Progenitor cell of endocrine pancreas (in vitro differentiated cells): ENCODE data around the gene SRF. TPM values are rescaled to one million over a fixed set of nuclear protein-coding genes. Genes with fewer than 3 reads are reported as not detected.

Source experiments
- DNase-seq: peaks from one replicate; pipeline ENCODE4 v3.0.0; 2021; ENCODE audit warnings: low spot score; ENCODE audit not compliant: unreplicated experiment
- H3K27ac Mint-ChIP-seq: 2 replicates; pipeline ENCODE4 v1.8.0; 2021; ENCODE audit warnings: mild to moderate bottlenecking, moderate library complexity, mixed read lengths
- H3K27me3 Mint-ChIP-seq: 2 replicates; pipeline ENCODE4 v1.8.0; 2021; ENCODE audit warnings: mixed read lengths
- H3K36me3 Mint-ChIP-seq: 2 replicates; pipeline ENCODE4 v1.8.0; 2022; ENCODE audit warnings: mixed read lengths; ENCODE audit not compliant: insufficient read depth
- H3K4me1 Mint-ChIP-seq: 2 replicates; pipeline ENCODE4 v1.8.0; 2021; ENCODE audit warnings: low read depth, mixed read lengths
- H3K4me3 Mint-ChIP-seq: 2 replicates; pipeline ENCODE4 v1.8.0; 2021; ENCODE audit warnings: low read depth, mild to moderate bottlenecking, moderate library complexity, mixed read lengths
- H3K9me3 Mint-ChIP-seq: 2 replicates; pipeline ENCODE4 v1.8.0; 2021; ENCODE audit warnings: low read depth, mixed read lengths
- total RNA-seq: library from RNA; stranded (reverse); gene quantifications from 2 replicates; pipeline ENCODE4 v1.2.1, GENCODE V29; 2021
- TF ChIP-seq, protein P1 (sequence below): fragments of 200-600 bp; sonication (generic); IDR thresholded peaks from one replicate; pipeline ENCODE4 v1.5.0; 2021; ENCODE audit warnings: antibody characterized with exemption, mild to moderate bottlenecking; ENCODE audit not compliant: unreplicated experiment

SRF gene
- total RNA-seq, 1 donor from 2014 or later, result 30.3 TPM

GRCh38 chr6:43228951-43229802 is 58.1 kb downstream of the SRF start, which contains the start of gene DNPH1:
Gene DNPH1 (minus strand): TSS chr6:43229481. CDS start chr6:43229456, 25 bp downstream.
- Mint-ChIP-seq H3K36me3 (peaks cover 3% of the 10 kb centered on the region), H3K4me3 (peak within 1 kb of the TSS; percentile 78), H3K9me3 (no peaks in the 10 kb centered on the region), H3K4me1 (no peaks in the 10 kb centered on the region), H3K27ac (peak within 1 kb of the TSS; percentile 74), H3K27me3 (peaks cover 26% of the 10 kb centered on the region)
- TF ChIP-seq, protein P1, sequence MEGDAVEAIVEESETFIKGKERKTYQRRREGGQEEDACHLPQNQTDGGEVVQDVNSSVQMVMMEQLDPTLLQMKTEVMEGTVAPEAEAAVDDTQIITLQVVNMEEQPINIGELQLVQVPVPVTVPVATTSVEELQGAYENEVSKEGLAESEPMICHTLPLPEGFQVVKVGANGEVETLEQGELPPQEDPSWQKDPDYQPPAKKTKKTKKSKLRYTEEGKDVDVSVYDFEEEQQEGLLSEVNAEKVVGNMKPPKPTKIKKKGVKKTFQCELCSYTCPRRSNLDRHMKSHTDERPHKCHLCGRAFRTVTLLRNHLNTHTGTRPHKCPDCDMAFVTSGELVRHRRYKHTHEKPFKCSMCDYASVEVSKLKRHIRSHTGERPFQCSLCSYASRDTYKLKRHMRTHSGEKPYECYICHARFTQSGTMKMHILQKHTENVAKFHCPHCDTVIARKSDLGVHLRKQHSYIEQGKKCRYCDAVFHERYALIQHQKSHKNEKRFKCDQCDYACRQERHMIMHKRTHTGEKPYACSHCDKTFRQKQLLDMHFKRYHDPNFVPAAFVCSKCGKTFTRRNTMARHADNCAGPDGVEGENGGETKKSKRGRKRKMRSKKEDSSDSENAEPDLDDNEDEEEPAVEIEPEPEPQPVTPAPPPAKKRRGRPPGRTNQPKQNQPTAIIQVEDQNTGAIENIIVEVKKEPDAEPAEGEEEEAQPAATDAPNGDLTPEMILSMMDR, result peak; percentile 97
- peak; percentile 78 for DNase-seq

GRCh38 chr6:43229803-43230620 is 58.9 kb downstream of the SRF start:
- DNase-seq, result no peak
- peak overlapping the region; percentile 77 for H3K4me3 Mint-ChIP-seq
- no peaks in the 10 kb centered on the region for H3K9me3 Mint-ChIP-seq
- no peaks in the 10 kb centered on the region for H3K4me1 Mint-ChIP-seq
- no peaks in the 10 kb centered on the region for H3K36me3 Mint-ChIP-seq
- TF ChIP-seq, protein P1, result no peak
- H3K27ac Mint-ChIP-seq, result peak overlapping the region; percentile 74
- peaks cover 26% of the 10 kb centered on the region for H3K27me3 Mint-ChIP-seq

- no peaks in the 10 kb centered on the region for H3K9me3 Mint-ChIP-seq
- H3K36me3 Mint-ChIP-seq, result no peaks in the 10 kb centered on the region
- H3K4me1 Mint-ChIP-seq, result no peaks in the 10 kb centered on the region
- H3K4me3 Mint-ChIP-seq, result peak overlapping the region; percentile 14
- TF ChIP-seq, protein P1, result no peak
- peaks cover 29% of the 10 kb centered on the region for H3K27me3 Mint-ChIP-seq
- DNase-seq, result no peak
- no peak overlapping the region for H3K27ac Mint-ChIP-seq
These were observed 60.0 kb downstream of the SRF start for GRCh38 chr6:43231053-43231452.

Other genes starting within 250 kb of the SRF start
- gene CNPY3, start 241.8 kb upstream of the SRF start, total RNA-seq, result 61.5 and 64.1 TPM in 2 replicates
- gene GNMT, start 210.5 kb upstream of the SRF start, total RNA-seq, result 1.3 and 1.7 TPM in 2 replicates
- 29.8 and 32.3 TPM in 2 replicates for gene PEX6, start 192.1 kb upstream of the SRF start, total RNA-seq
- 52.2 and 53.6 TPM in 2 replicates for gene PPP2R5D, start 186.7 kb upstream of the SRF start, total RNA-seq
- gene MEA1, start 157.3 kb upstream of the SRF start, total RNA-seq, result 64.0 and 68.4 TPM in 2 replicates
- 86.8 and 91.1 TPM in 2 replicates for gene KLHDC3, start 157.0 kb upstream of the SRF start, total RNA-seq
- gene RRP36, start 149.6 kb upstream of the SRF start, total RNA-seq, result 60.6 and 62.4 TPM in 2 replicates
- 58.9 and 60.9 TPM in 2 replicates for gene CUL7, start 117.4 kb upstream of the SRF start, total RNA-seq
- 45.2 and 52.2 TPM in 2 replicates for gene MRPL2, start 111.8 kb upstream of the SRF start, total RNA-seq
- 71.9 and 73.8 TPM in 2 replicates for gene KLC4, start 111.6 kb upstream of the SRF start, total RNA-seq
- gene PTK7, start 95.0 kb upstream of the SRF start, total RNA-seq, result 141 and 142 TPM in 2 replicates
- gene CUL9, start 10.9 kb downstream of the SRF start, total RNA-seq, result 57.0 and 61.1 TPM in 2 replicates
- 33.9 and 39.0 TPM in 2 replicates for gene DNPH1, start 58.2 kb downstream of the SRF start, total RNA-seq
- 1.4 and 1.7 TPM in 2 replicates for gene TTBK1, start 72.2 kb downstream of the SRF start, total RNA-seq
- not detected in 2 replicates for gene SLC22A7, start 127.0 kb downstream of the SRF start, total RNA-seq
- gene CRIP3, start 137.6 kb downstream of the SRF start, total RNA-seq, result 2.3 and 2.4 TPM in 2 replicates
- gene ZNF318, start 198.4 kb downstream of the SRF start, total RNA-seq, result 22.0 and 23.2 TPM in 2 replicates